Upper lobe of left lung (tissue), 6 donors: Measurements from ENCODE around the gene ITPK1. TPM values are rescaled to one million over a fixed set of nuclear protein-coding genes. Genes with fewer than 3 reads are reported as not detected.

Experiments used
- ATAC-seq, 2 donors: fragments of 200-7000 bp; cut with Tn5 transposase; one replicate each; pipeline ENCODE4 v1.9.1; 2022; ENCODE audit warnings: mild to moderate bottlenecking in 2 of 2, moderate library complexity in 2 of 2; ENCODE audit not compliant: low FRiP score in 2 of 2
- DNase-seq, 2 donors: peaks; one replicate each; pipeline ENCODE4 v3.0.0-alpha.2; 2019 to 2020
- H3K27ac ChIP-seq, 4 donors: fragments of 200-600 bp; sonication (generic); one replicate each; pipeline ENCODE4 v1.5.1; 2016 to 2019
- H3K27me3 ChIP-seq, 4 donors: fragments of 200-600 bp; sonication (generic); one replicate each; pipeline ENCODE4 v1.5.1; 2017 to 2019
- H3K36me3 ChIP-seq, 4 donors: fragments of 200-600 bp; sonication (generic); one replicate each; pipeline ENCODE4 v1.5.1; 2016 to 2019
- H3K4me1 ChIP-seq, 4 donors: fragments of 200-600 bp; sonication (generic); one replicate each; pipeline ENCODE4 v1.5.1; 2018 to 2019
- H3K4me3 ChIP-seq, 4 donors: fragments of 200-600 bp; sonication (generic); one replicate each; pipeline ENCODE4 v1.5.1; 2017 to 2019; ENCODE audit warnings: mild to moderate bottlenecking in 2 of 4, moderate library complexity in 1 of 4
- H3K9me3 ChIP-seq, 4 donors: fragments of 200-600 bp; sonication (generic); one replicate each; pipeline ENCODE4 v1.5.1; 2018 to 2019
- CTCF ChIP-seq, 6 experiments: fragments of 450-650 bp in 4 of 6; fragments of 200-600 bp in 2 of 6; sonication (generic) in 2 of 6; IDR thresholded peaks; one replicate each; pipeline ENCODE4 v1.5.1; 2016 to 2019; ENCODE audit warnings: antibody characterized with exemption in 6 of 6
- EP300 ChIP-seq, 4 donors: sonication (generic); formaldehyde crosslinking; IDR thresholded peaks; one replicate each; pipeline ENCODE4 v1.5.1; 2017; ENCODE audit warnings: antibody characterized with exemption in 4 of 4, control low read depth in 2 of 4
- POLR2A ChIP-seq, 4 donors: fragments of 450-650 bp; IDR thresholded peaks; one replicate each; pipeline ENCODE4 v1.5.1; 2016 to 2017; ENCODE audit warnings: antibody characterized with exemption in 4 of 4, mild to moderate bottlenecking in 2 of 4
- POLR2AphosphoS5 ChIP-seq, 2 donors: sonication (generic); formaldehyde crosslinking; IDR thresholded peaks; one replicate each; pipeline ENCODE4 v1.5.1; 2017; ENCODE audit warnings: antibody characterized with exemption in 2 of 2
- WGBS, 2 donors: methylation state at CpG; one replicate each; pipeline ENCODE4 v1.1.5; 2017 to 2018; 5-methylcytosine and 5-hydroxymethylcytosine counted together
- total RNA-seq, 6 donors: library from RNA; depleted of rRNA in 4 of 6; stranded (reverse); fragments of >200 nt in 4 of 6; gene quantifications; one replicate each; pipeline versions ENCODE4 v1.1.0 to v1.2.1, GENCODE V29; 2016 to 2021
- donor health status: DM: no; HTN: no; CAD: no; lungs with moderate emphysema.
- donor health status: DM: no; HTN: yes; CAD: no; lungs with severe emphysema.

ITPK1 gene
- total RNA-seq, 6 donors from 2014 or later = 41.9 to 128 (median 86.1) TPM

- Histone ChIP-seq H3K27ac (no peak overlapping the region), H3K4me3 (no peak overlapping the region), H3K27me3 (no peaks in the 10 kb centered on the region), H3K36me3 (no peaks in the 10 kb centered on the region), H3K4me1 (no peaks in the 10 kb centered on the region), H3K9me3 (no peaks in the 10 kb centered on the region)
- DNase-seq = no peak
- no peak for ATAC-seq
- 76 to 85% methylated on average over 8 of the region's 8 CpGs for WGBS, 2 donors
- TF ChIP-seq CTCF (IDR thresholded peaks at IDR 0.05) = no peak
- TF ChIP-seq POLR2AphosphoS5 (IDR thresholded peaks at IDR 0.05) = no peak
- no peak for TF ChIP-seq EP300 (IDR thresholded peaks at IDR 0.05)
- TF ChIP-seq POLR2A (IDR thresholded peaks at IDR 0.05) = no peak
Measured at GRCh38 chr14:92905667-92906066, 210.1 kb downstream of the ITPK1 start.

GRCh38 chr14:92903359-92903758 is 212.4 kb downstream of the ITPK1 start:
- Histone ChIP-seq H3K27ac (no peak overlapping the region), H3K36me3 (no peaks in the 10 kb centered on the region), H3K4me3 (no peak overlapping the region), H3K27me3 (no peaks in the 10 kb centered on the region), H3K9me3 (no peaks in the 10 kb centered on the region), H3K4me1 (no peaks in the 10 kb centered on the region)
- WGBS, 2 donors = 68 to 76% methylated on average over 5 to 6 of the region's 6 CpGs
- DNase-seq (no peak), ATAC-seq (no peak)
- TF ChIP-seq CTCF (IDR thresholded peaks at IDR 0.05) = no peak
- TF ChIP-seq EP300 (IDR thresholded peaks at IDR 0.05) = no peak
- TF ChIP-seq POLR2A (IDR thresholded peaks at IDR 0.05) = no peak
- no peak for TF ChIP-seq POLR2AphosphoS5 (IDR thresholded peaks at IDR 0.05)

GRCh38 chr14:92902726-92903125 is 213.0 kb downstream of the ITPK1 start:
- H3K4me3 ChIP-seq = no peak overlapping the region
- TF ChIP-seq POLR2A (IDR thresholded peaks at IDR 0.05) (no peak), CTCF (IDR thresholded peaks at IDR 0.05) (no peak), EP300 (IDR thresholded peaks at IDR 0.05) (no peak), POLR2AphosphoS5 (IDR thresholded peaks at IDR 0.05) (no peak)
- no peak for ATAC-seq
- H3K36me3 ChIP-seq = no peaks in the 10 kb centered on the region
- no peaks in the 10 kb centered on the region for H3K4me1 ChIP-seq
- no peak overlapping the region for H3K27ac ChIP-seq
- DNase-seq = no peak
- no peaks in the 10 kb centered on the region for H3K9me3 ChIP-seq
- 18 to 22% methylated on average over 7 to 17 of the region's 17 CpGs for WGBS, 2 donors
- no peaks in the 10 kb centered on the region for H3K27me3 ChIP-seq

GRCh38 chr14:92902191-92902590 is 213.5 kb downstream of the ITPK1 start:
- 57 to 76% methylated on average over 6 of the region's 6 CpGs for WGBS, 2 donors
- no peaks in the 10 kb centered on the region for H3K9me3 ChIP-seq

More at GRCh38 chr14:92902191-92902590, 213.5 kb downstream of the ITPK1 start:
- Histone ChIP-seq H3K4me1 (no peaks in the 10 kb centered on the region), H3K4me3 (no peak overlapping the region), H3K36me3 (no peaks in the 10 kb centered on the region), H3K27ac (no peak overlapping the region), H3K27me3 (no peaks in the 10 kb centered on the region)
- no peak for DNase-seq
- no peak for ATAC-seq
- TF ChIP-seq EP300 (IDR thresholded peaks at IDR 0.05) = no peak
- TF ChIP-seq CTCF (IDR thresholded peaks at IDR 0.05) = no peak
- no peak for TF ChIP-seq POLR2AphosphoS5 (IDR thresholded peaks at IDR 0.05)
- TF ChIP-seq POLR2A (IDR thresholded peaks at IDR 0.05) = no peak
